ENCODE measurements around the gene KRT6C. TPM values are rescaled to one million over a fixed set of nuclear protein-coding genes. Genes with fewer than 3 reads are reported as not detected.
"Not testable (repeated sequence)": the region's sequence is repeated elsewhere in the genome, so short reads cannot be mapped to it uniquely, and the experiment has no call there.

Gene KRT6C
- total and polyA plus RNA-seq, 11 donors: not detected

- ATAC-seq: no peak
- peaks cover 0 to 25% (median 3%) of the 10 kb centered on the region in 9 donors for H3K27me3 ChIP-seq
- intact Hi-C loops (cut with DNase I): no loop called here
These were observed 15.1 kb upstream of the KRT6C start for GRCh38 chr12:52488736-52489135.

GRCh38 chr12:52487744-52488443 lies 14.3 kb upstream of the KRT6C start:
- H3K27ac ChIP-seq; H3K4me3 ChIP-seq; H3K4me1 ChIP-seq; intact Hi-C loops (cut with DNase I); DNase-seq; H3K36me3 ChIP-seq; ATAC-seq: not testable (repeated sequence)
- H3K9me3 ChIP-seq: peaks cover 0 to 19% (median 0%) of the 10 kb centered on the region in 12 donors
- peaks cover 0 to 25% (median 3%) of the 10 kb centered on the region in 9 donors for H3K27me3 ChIP-seq
- WGBS, 4 donors: 82 to 85% (median 83%) methylated on average over 12 to 15 of the region's 15 CpGs

More at GRCh38 chr12:52488736-52489135, 15.1 kb upstream of the KRT6C start:
- DNase-seq: no peak
- H3K36me3 ChIP-seq: no peaks in the 10 kb centered on the region
- H3K4me1 ChIP-seq: no peaks in the 10 kb centered on the region
- H3K9me3 ChIP-seq: peaks cover 0 to 17% (median 0%) of the 10 kb centered on the region in 12 donors
- H3K4me3 ChIP-seq: no peak overlapping the region
- TF ChIP-seq POLR2A (IDR thresholded peaks at IDR 0.05) (no peak), CTCF (IDR thresholded peaks at IDR 0.05) (no peak)
- H3K27ac ChIP-seq: no peak overlapping the region

- TF ChIP-seq POLR2A (IDR thresholded peaks at IDR 0.05) (no peak), CTCF (IDR thresholded peaks at IDR 0.05) (no peak)
- intact Hi-C loops (cut with DNase I): no loop called here
- no peak for DNase-seq
- Histone ChIP-seq H3K4me3 (no peak overlapping the region), H3K4me1 (no peaks in the 10 kb centered on the region), H3K27me3 (peaks cover 0 to 22% (median 3%) of the 10 kb centered on the region in 9 donors), H3K36me3 (no peaks in the 10 kb centered on the region), H3K9me3 (peaks cover 0 to 19% (median 0%) of the 10 kb centered on the region in 12 donors), H3K27ac (no peak overlapping the region)
- WGBS, 4 donors: 38 to 92% (median 63%) methylated on average over 1 of the region's 1 CpG
- no peak for ATAC-seq
These were observed 13.6 kb upstream of the KRT6C start for GRCh38 chr12:52487211-52487610.

- TF ChIP-seq POLR2A (IDR thresholded peaks at IDR 0.05) (no peak), CTCF (IDR thresholded peaks at IDR 0.05) (no peak)
- DNase-seq (no peak), ATAC-seq (no peak)
- no peaks in the 10 kb centered on the region for H3K4me1 ChIP-seq
- WGBS, 4 donors: 81 to 89% (median 85%) methylated on average over 5 of the region's 5 CpGs
- H3K36me3 ChIP-seq: no peaks in the 10 kb centered on the region
- no peak overlapping the region for H3K4me3 ChIP-seq
- H3K27me3 ChIP-seq: peaks cover 0 to 18% (median 3%) of the 10 kb centered on the region in 9 donors
- H3K9me3 ChIP-seq: peaks cover 0 to 19% (median 0%) of the 10 kb centered on the region in 12 donors
- intact Hi-C loops (cut with DNase I): no loop called here
- no peak overlapping the region for H3K27ac ChIP-seq
These were observed 12.8 kb upstream of the KRT6C start for GRCh38 chr12:52486166-52487105.

Data from heart left ventricle (tissue), 16 donors.